Pericardium fibroblast (primary cell): ENCODE results near the gene CABP2. TPM values are rescaled to one million over a fixed set of nuclear protein-coding genes. Genes with fewer than 3 reads are reported as not detected.

Experiments used
- total RNA-seq: library from RNA; depleted of rRNA; stranded (reverse); fragments of >200 nt; gene quantifications from 2 replicates; pipeline ENCODE4 v1.2.3, GENCODE V29; 2015

CABP2 gene
- not detected in 2 replicates for total RNA-seq

GRCh38 chr11:67522844-67523555, at the start of gene CABP2:
TSS of gene CABP2 (minus strand) at chr11:67523446. CDS start at chr11:67523326, 120 bp downstream.

DNA sequence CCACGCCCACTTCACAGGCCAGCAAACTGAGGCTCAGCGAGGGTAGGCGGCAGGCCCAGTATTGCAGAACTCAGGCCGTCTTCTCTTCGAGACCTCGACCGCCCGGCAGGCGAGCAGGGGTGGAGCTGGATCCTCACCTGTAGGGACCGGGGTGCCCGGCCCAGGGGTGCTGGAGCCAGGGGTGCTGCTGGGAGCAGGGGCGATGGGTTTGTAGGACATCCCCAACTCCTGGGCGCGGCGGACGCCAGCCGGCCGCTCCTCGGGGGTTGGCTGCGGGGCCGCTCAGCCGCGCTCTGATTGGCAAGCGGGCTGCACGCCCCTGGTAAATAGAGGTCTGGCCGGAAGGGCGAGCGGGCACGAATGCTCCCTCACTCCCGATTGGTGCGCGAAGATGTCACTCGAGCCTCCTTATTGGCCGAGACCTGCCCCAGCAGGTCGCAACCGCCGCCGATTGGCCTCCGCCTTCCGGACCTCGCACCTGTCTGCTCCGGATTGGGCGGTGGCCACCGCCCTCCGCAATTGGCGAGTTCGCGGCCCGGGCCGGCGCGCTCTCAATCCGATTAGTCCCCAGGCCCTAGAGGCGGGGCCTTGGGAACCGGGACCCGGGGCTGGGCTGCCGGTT, 15.3 kb downstream of the CABP2 start, which contains the start of gene CDK2AP2:
Gene CDK2AP2, minus strand, starts transcription at position 299 of the 622 bp plus-strand sequence. Its CDS starts 80 bp downstream, at position 219.

GRCh38 chr11:67504950-67505581, 18.2 kb downstream of the CABP2 start, which contains the start of gene PITPNM1:
TSS of gene PITPNM1 (minus strand) at chr11:67505363. CDS start at chr11:67504180, 1,183 bp downstream.

GRCh38 chr11:67482827-67483798, 40.1 kb downstream of the CABP2 start, which contains the start of gene AIP:
TSS of gene AIP (plus strand) at chr11:67483026. CDS start at chr11:67483159, 133 bp downstream.

Other genes with a start within 250 kb of the CABP2 start
- 18.2 and 20.6 TPM in 2 replicates for gene ANKRD13D, start 234.1 kb downstream of the CABP2 start, total RNA-seq
- 11.3 and 54.7 TPM in 2 replicates for gene SSH3, start 219.9 kb downstream of the CABP2 start, total RNA-seq
- gene POLD4, start 169.9 kb downstream of the CABP2 start, total RNA-seq: 154 and 170 TPM in 2 replicates
- gene CLCF1, start 149.8 kb downstream of the CABP2 start, total RNA-seq: 5.5 and 12.0 TPM in 2 replicates
- gene RAD9A, start 131.5 kb downstream of the CABP2 start, total RNA-seq: 7.0 and 8.8 TPM in 2 replicates
- gene PPP1CA, start 121.6 kb downstream of the CABP2 start, total RNA-seq: 103 and 165 TPM in 2 replicates
- gene TBC1D10C, start 119.4 kb downstream of the CABP2 start, total RNA-seq: not detected in 2 replicates
- gene CARNS1, start 107.8 kb downstream of the CABP2 start, total RNA-seq: 0.51 and 2.0 TPM in 2 replicates
- 31.0 and 43.7 TPM in 2 replicates for gene RPS6KB2, start 95.0 kb downstream of the CABP2 start, total RNA-seq
- gene PTPRCAP, start 85.8 kb downstream of the CABP2 start, total RNA-seq: 0.93 TPM in 1 of 2 replicates, not detected in the other
- gene CORO1B, start 80.0 kb downstream of the CABP2 start, total RNA-seq: 86.4 and 106 TPM in 2 replicates
- gene GPR152, start 70.7 kb downstream of the CABP2 start, total RNA-seq: not detected in 2 replicates
- not detected in 2 replicates for gene CABP4, start 68.1 kb downstream of the CABP2 start, total RNA-seq
- 36.2 and 53.2 TPM in 2 replicates for gene TMEM134, start 54.2 kb downstream of the CABP2 start, total RNA-seq
- 67.8 and 68.7 TPM in 2 replicates for gene AIP, start 40.4 kb downstream of the CABP2 start, total RNA-seq
- 13.4 and 43.6 TPM in 2 replicates for gene PITPNM1, start 18.1 kb downstream of the CABP2 start, total RNA-seq
- 26.0 and 47.0 TPM in 2 replicates for gene CDK2AP2, start 15.3 kb downstream of the CABP2 start, total RNA-seq
- gene GSTP1, start 60.4 kb upstream of the CABP2 start, total RNA-seq: 1,049 and 1,088 TPM in 2 replicates
- gene NDUFV1, start 83.5 kb upstream of the CABP2 start, total RNA-seq: 122 and 174 TPM in 2 replicates
- gene NUDT8, start 106.5 kb upstream of the CABP2 start, total RNA-seq: 10.0 and 19.4 TPM in 2 replicates
- not detected in 2 replicates for gene TBX10, start 116.3 kb upstream of the CABP2 start, total RNA-seq
- not detected in 2 replicates for gene ACY3, start 127.3 kb upstream of the CABP2 start, total RNA-seq
- gene ALDH3B2, start 151.2 kb upstream of the CABP2 start, total RNA-seq: not detected in 2 replicates